Stomach (tissue), 4 donors: ENCODE data around the gene TAX1BP1.

ENCODE experiments used
- POLR2AphosphoS5 ChIP-seq, 3 donors: sonication (generic); formaldehyde crosslinking; IDR thresholded peaks; one replicate each; pipeline ENCODE4 v1.6.1; 2016; ENCODE audit warnings: antibody characterized with exemption in 3 of 3
- TF ChIP-seq, protein P1 (sequence below), 7 experiments: fragments of 450-650 bp in 4 of 7; fragments of 200-600 bp in 3 of 7; sonication (generic) in 3 of 7; IDR thresholded peaks; one replicate each; pipeline ENCODE4 v1.5.1; 2016 to 2019; ENCODE audit warnings: antibody characterized with exemption in 7 of 7, control low read depth in 2 of 7, mild to moderate bottlenecking in 1 of 7

DNA sequence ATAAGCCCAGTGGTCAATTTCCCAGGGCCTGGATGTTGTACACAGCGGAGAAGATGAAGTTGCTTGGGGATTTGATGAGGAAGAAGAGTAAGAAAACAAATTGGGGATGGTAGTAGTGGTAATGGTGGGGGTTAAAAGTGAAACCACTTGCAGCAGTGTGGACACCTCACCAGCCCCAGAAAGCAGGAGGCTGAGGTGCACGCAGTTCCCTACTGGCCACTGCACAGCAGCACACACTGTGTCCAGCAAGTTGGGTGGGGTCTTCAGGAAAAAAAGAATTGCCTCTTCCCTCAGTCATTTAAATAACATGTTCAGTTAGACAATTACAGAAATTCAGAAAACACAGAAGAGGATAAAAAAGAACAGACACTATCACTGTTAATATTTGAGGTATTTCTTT is 96.6 kb downstream of the TAX1BP1 start:
- TF ChIP-seq, protein P1, sequence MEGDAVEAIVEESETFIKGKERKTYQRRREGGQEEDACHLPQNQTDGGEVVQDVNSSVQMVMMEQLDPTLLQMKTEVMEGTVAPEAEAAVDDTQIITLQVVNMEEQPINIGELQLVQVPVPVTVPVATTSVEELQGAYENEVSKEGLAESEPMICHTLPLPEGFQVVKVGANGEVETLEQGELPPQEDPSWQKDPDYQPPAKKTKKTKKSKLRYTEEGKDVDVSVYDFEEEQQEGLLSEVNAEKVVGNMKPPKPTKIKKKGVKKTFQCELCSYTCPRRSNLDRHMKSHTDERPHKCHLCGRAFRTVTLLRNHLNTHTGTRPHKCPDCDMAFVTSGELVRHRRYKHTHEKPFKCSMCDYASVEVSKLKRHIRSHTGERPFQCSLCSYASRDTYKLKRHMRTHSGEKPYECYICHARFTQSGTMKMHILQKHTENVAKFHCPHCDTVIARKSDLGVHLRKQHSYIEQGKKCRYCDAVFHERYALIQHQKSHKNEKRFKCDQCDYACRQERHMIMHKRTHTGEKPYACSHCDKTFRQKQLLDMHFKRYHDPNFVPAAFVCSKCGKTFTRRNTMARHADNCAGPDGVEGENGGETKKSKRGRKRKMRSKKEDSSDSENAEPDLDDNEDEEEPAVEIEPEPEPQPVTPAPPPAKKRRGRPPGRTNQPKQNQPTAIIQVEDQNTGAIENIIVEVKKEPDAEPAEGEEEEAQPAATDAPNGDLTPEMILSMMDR (IDR thresholded peaks at IDR 0.05): no peak
- no peak for TF ChIP-seq POLR2AphosphoS5 (IDR thresholded peaks at IDR 0.05)
